ENCODE data around the gene TBXA2R.

DNA sequence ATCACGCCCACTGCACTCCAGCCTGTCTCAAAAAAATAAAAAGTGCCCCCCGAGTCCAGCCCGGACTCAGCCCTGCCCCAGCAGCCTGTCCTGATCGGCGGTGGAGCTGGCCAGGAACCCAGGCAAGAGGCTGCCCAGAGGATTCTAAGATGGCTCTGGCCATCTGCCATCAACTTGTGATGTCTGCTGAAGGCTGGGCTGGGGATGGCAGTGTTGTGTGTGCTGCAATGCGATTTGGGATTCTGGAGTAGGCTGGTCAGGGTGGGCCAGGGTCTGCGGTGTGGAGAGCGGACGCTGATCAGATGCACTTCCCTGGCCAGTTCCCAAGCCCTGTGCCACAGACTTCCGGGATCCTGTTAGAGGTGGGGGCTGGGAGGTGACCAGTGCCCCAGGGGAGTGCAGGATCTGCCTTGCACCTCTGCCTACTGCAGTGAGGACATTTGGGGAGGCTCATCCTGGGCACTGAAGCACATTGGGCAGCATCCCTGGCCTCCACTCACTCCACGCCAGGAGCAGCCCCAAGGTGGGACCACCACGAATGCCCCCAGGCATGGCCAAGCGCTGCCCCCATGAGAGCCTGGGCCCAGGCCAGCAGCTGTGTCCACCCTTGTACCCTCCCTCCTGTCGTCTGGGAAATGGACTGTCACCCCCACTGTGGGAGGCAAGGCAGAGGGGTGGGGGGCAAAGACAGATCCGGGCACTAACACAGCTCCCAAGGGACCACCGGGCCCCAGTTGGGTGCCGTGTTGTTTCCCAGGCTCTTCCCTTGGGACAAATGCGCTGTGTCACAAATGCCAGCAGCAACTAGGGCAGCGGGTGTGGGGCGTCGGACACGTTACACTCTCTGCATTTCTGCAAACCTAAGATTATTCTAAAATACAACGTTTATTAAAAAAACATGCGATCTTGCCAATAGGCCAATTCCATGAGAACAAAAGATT is 3.4 kb upstream of the TBXA2R start:
- TF ChIP-seq GATA2 (IDR thresholded peaks at IDR 0.05; ENCODE audit: low read depth, low read length) (no peak), GATA3 (IDR thresholded peaks at IDR 0.05; ENCODE audit: low read depth, low read length) (no peak)

Measured in SH-SY5Y (cell line).